HG03558 (cell line): ENCODE measurements around the gene TLCD2.
"Not testable (repeated sequence)": the region's sequence is repeated elsewhere in the genome, so short reads cannot be mapped to it uniquely, and the experiment has no call there.

ENCODE experiments used
- ATAC-seq: cut with Tn5 transposase; IDR thresholded peaks from one replicate; pipeline ENCODE4 v1.9.1; 2021; ENCODE audit warnings: moderate number of reproducible peaks; ENCODE audit not compliant: unreplicated experiment; ENCODE audit errors: extremely low read depth

Gene TLCD2

DNA sequence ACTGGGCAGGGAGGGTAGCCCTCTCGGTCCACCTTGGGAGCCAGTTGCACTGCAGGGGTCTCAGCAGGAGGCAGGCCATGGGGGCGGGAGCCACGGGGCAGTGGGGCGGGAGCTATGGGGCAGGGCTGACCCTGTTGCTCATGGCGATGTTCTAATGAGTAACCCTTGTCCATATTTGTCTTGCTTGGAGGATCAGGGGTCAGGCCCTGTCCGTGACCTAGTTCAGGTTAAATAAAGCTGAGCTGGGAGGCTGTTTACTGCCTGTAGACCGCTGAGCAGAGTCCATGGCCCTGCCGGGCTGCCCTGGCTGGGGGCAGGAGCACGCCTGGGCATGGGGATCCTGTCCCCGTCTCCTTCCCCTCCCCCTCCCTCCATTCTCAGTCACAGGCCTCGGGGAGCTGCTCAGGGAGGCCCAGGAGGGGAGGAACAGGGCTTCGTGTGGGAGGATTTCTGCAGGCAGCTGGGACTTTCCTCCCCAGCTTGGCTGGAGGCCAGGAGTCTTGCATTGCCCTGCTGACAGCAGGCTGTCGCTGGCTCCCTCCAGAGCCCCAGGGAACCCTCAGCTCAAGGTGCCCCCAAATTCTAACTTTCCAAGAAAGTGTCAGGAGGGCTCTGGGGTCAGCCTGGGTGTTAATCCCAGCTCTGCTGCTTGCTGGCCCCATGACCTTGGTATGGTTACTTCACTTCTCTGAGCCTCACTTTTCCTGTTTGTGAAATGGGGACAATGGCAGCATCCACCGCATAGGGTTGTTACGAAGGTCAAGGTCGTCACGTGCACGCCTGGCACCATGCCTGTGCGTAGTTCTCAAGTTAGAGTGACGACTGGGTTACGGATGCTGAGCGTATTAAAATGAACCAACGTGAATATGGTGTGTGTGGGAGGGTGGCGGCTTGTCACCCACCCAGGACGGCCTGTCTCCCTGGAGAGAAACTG lies 26.4 kb upstream of the TLCD2 start:
- no peak for ATAC-seq

DNA sequence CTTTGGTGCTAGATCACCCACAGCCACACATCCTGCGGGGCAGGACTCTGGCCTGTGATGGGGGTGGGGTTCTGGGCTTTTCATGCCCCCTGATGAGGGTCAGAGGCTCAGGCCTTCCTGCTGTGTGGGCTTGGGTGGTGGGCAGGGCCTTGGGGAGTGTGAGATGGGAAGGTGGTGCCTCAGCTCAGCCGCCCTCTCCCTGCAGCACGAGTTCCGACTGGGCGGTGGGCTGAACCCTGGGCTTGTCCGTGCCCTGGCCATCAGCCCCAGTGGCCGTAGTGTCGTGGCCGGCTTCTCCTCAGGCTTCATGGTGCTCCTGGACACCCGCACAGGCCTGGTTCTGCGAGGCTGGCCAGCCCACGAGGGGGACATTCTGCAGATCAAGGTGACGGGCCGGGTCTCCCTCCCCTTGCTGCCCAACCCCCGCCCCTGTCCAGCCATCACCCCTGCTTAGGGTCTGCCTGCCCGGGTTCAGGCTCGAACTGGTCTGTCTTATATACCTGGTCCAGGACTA lies 25.7 kb upstream of the TLCD2 start:
- ATAC-seq, result no peak

DNA sequence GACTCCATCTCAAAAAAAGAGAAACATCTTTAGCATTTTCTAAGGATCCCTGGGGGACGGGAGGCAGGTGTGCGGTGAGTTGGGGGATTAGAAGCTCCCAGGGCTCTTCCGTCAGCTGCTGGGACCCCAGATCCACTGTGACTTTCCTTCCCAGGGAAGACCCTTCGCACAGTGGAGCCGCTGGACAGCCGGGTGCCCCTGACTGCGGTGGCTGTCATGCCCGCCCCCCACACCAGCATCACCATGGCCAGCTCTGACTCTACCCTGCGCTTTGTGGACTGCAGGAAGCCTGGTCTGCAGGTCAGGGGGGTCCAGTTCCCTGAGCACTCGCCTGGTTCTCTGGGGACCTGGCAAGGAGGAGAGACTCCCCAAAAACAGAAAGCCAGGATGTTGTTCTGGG lies 25.2 kb upstream of the TLCD2 start:
- ATAC-seq, result no peak

GRCh38 chr17:1733759-1734158 lies 23.6 kb upstream of the TLCD2 start:
- no peak for ATAC-seq

- no peak for ATAC-seq
Observed at GRCh38 chr17:1732833-1733321, 22.7 kb upstream of the TLCD2 start.

- ATAC-seq, result no peak
Observed at GRCh38 chr17:1732241-1732832, 22.2 kb upstream of the TLCD2 start.

GRCh38 chr17:1731194-1731506 lies 21.0 kb upstream of the TLCD2 start:
- no peak for ATAC-seq

DNA sequence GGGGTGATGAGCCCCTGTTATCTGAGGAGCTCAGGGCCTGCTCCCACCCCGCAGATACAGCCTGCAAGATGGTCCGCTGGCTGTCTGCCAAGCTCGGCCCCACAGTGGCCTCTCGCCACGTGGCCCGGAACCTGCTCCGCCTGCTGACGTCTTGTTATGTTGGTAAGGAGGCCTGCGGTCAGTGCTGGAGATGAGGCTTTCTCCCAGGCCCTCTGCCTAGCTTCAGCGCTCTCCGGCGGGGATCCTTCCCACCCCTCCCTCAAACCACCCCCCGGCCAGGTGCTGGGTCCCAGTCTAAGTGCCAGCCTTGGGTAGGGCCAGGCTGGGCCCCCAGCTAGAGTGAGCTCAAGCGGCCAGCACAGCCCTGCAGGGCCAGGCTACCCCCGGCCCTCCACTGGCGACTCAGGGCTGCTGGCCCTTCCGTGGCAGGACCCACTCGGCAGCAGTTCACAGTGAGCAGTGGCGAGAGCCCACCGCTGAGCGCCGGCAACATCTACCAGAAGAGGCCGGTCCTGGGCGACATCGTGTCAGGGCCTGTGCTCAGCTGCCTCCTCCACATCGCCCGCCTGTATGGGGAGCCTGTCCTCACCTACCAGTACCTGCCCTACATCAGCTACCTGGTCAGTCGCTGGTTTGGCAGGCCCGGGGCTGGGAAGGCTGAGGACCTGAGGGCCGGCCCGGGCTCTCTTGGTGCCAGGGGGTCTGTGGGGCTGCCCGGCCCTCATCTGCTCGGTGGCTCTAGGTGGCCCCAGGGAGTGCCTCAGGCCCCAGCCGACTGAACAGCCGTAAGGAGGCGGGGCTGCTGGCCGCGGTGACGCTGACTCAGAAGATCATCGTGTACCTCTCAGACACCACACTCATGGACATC lies 20.4 kb upstream of the TLCD2 start:
- ATAC-seq, result no peak

- ATAC-seq, result no peak
Observed at GRCh38 chr17:1729966-1730325, 19.8 kb upstream of the TLCD2 start.

DNA sequence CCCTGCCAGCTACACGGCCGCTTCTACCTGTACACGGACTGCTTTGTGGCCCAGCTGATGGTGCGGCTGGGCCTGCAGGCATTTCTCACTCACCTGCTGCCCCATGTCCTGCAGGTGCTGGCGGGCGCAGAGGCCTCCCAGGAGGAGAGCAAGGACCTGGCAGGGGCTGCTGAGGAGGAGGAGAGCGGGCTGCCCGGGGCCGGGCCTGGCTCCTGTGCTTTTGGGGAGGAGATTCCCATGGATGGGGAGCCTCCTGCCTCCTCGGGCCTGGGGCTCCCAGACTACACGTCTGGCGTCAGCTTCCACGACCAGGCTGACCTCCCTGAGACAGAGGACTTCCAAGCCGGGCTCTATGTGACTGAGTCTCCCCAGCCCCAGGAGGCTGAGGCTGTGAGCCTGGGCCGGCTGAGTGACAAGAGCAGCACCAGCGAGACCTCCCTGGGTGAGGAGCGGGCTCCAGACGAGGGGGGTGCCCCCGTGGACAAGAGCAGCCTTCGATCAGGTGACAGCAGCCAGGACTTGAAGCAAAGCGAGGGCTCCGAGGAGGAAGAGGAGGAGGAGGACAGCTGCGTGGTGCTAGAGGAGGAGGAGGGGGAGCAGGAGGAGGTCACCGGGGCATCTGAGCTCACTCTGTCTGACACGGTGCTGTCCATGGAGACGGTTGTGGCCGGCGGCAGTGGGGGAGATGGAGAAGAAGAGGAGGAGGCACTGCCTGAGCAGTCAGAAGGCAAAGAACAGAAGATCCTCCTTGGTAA lies 17.9 kb upstream of the TLCD2 start:
- no peak for ATAC-seq

DNA sequence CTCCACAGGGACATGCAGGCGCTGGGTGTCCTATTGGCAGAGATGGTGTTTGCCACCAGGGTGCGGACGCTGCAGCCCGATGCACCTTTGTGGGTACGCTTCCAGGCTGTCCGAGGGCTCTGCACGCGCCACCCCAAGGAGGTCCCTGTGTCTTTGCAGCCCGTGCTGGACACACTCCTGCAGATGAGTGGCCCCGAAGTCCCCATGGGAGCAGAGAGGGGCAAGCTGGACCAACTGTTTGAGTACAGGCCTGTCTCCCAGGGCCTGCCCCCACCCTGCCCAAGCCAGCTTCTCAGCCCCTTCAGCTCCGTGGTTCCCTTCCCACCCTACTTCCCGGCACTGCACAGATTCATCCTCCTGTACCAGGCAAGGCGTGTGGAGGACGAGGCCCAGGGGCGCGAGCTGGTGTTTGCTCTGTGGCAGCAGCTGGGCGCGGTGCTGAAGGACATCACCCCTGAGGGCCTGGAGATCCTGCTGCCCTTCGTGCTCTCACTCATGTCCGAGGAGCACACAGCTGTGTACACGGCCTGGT lies 17.1 kb upstream of the TLCD2 start:
- ATAC-seq, result no peak

GRCh38 chr17:1726626-1727257 lies 16.6 kb upstream of the TLCD2 start:
- ATAC-seq, result no peak

DNA sequence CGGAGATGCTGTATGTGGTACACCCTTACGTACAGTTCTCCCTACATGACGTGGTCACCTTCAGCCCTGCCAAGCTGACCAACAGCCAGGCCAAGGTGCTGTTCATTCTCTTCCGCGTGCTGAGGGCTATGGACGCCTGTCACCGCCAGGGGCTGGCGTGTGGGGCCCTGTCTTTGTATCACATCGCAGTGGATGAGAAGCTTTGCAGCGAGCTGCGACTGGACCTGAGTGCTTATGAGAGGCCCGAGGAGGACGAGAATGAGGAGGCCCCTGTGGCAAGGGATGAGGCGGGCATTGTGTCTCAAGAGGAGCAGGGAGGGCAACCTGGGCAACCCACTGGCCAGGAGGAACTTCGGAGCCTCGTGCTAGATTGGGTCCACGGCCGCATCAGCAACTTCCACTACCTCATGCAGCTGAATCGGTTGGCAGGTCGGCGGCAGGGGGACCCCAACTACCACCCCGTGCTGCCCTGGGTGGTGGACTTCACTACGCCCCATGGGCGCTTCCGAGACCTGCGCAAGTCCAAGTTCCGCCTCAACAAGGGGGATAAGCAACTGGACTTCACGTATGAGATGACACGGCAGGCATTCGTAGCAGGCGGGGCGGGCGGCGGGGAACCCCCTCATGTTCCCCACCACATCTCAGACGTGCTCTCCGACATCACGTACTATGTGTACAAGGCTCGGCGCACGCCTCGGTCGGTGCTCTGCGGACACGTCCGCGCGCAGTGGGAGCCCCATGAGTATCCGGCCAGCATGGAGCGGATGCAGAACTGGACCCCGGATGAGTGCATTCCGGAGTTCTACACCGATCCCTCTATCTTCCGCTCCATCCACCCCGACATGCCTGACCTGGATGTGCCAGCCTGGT lies 15.7 kb upstream of the TLCD2 start:
- ATAC-seq, result no peak

DNA sequence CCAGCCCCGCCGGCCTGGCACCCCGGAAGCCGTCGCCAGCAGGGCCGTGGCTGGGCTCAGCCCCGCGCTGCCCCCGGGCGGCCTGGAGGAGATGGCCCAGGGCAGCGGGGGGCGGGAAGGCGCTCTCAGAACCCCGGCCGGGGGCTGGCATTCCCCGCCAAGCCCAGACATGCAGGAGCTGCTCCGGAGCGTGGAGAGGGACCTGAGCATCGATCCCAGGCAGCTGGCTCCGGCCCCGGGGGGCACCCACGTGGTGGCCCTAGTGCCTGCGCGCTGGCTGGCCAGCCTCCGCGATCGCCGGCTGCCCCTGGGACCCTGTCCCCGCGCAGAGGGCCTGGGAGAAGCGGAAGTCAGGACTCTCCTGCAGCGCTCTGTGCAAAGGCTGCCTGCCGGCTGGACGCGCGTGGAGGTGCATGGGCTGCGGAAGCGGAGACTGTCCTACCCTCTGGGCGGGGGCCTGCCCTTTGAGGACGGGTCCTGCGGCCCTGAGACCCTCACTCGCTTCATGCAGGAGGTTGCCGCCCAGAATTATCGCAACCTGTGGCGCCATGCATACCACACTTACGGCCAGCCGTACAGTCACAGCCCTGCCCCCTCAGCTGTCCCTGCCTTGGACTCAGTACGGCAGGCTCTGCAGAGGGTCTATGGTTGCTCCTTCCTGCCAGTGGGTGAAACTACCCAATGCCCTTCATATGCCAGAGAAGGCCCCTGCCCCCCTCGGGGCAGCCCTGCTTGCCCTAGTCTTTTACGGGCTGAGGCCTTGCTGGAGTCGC lies 14.9 kb upstream of the TLCD2 start:
- ATAC-seq, result no peak

- ATAC-seq, result no peak
Observed at GRCh38 chr17:1724351-1724868, 14.2 kb upstream of the TLCD2 start, which contains the start of gene WDR81. WDR81 (plus strand) TSS chr17:1724704; CDS start chr17:1724960, 256 bp downstream.

GRCh38 chr17:1722022-1722421 lies 11.8 kb upstream of the TLCD2 start:
- ATAC-seq, result not testable (repeated sequence)

DNA sequence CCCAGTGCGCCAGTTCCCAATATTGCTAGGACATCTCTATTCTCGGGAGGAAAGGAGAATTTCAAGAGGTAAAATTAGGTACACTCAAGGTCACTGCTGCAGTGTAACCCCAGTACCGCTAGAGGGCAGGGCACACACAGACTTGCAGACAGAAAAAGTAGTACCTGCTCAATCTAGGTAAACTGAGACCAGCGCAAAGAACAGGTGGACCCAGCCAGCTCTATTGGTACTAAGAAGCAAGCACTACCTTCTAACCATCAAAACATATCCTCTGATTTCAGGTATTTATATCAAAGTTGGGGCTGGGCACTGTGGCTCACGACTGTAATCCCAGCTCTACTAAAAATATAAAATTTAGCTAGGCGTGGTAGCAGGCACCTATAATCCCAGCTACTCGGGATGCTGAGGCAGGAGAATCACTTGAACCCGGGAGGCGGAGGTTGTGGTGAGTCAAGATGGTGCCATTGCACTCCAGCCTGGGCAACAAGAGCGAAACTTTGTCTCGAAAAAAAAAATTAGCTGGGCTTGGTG lies 10.7 kb upstream of the TLCD2 start:
- no peak for ATAC-seq
